GM21390 (cell line): Measurements from ENCODE around the gene MAP1S.

Experiments
- ATAC-seq: cut with Tn5 transposase; IDR thresholded peaks from one replicate; pipeline ENCODE4 v1.9.1; 2021; ENCODE audit not compliant: unreplicated experiment

MAP1S gene

GRCh38 chr19:17727843-17728242 is 8.6 kb downstream of the MAP1S start:
- no peak for ATAC-seq

- no peak for ATAC-seq
Observed at GRCh38 chr19:17733127-17733526, 13.8 kb downstream of the MAP1S start.

- no peak for ATAC-seq
Observed at GRCh38 chr19:17734146-17734545, 14.9 kb downstream of the MAP1S start.

- no peak for ATAC-seq
Observed at GRCh38 chr19:17735410-17735809, 16.1 kb downstream of the MAP1S start.

- ATAC-seq, result no peak
Observed at GRCh38 chr19:17737690-17738153, 18.4 kb downstream of the MAP1S start.

GRCh38 chr19:17739121-17739875 is 20.0 kb downstream of the MAP1S start:
- no peak for ATAC-seq

- ATAC-seq, result no peak
Observed at GRCh38 chr19:17741456-17741855, 22.2 kb downstream of the MAP1S start.

- no peak for ATAC-seq
Observed at GRCh38 chr19:17743874-17744580, 24.7 kb downstream of the MAP1S start.

- peak; percentile 47 for ATAC-seq
Observed at GRCh38 chr19:17747205-17748098, 28.2 kb downstream of the MAP1S start.

- ATAC-seq, result no peak
Observed at GRCh38 chr19:17748884-17749638, 29.8 kb downstream of the MAP1S start.

- ATAC-seq, result no peak
Observed at GRCh38 chr19:17749912-17750317, 30.6 kb downstream of the MAP1S start.

- ATAC-seq, result no peak
Observed at GRCh38 chr19:17751103-17751911, 32.0 kb downstream of the MAP1S start, which contains the start of gene FCHO1. Gene FCHO1 (plus strand): TSS chr19:17751477. CDS start chr19:17755165, 3,688 bp downstream.

GRCh38 chr19:17751912-17752273 is 32.6 kb downstream of the MAP1S start:
- ATAC-seq, result no peak

- ATAC-seq, result no peak
Observed at GRCh38 chr19:17752865-17753639, 33.8 kb downstream of the MAP1S start.

- no peak for ATAC-seq
Observed at GRCh38 chr19:17753976-17754375, 34.7 kb downstream of the MAP1S start.

- peak; percentile 40 for ATAC-seq
Observed at GRCh38 chr19:17754634-17755442, 35.6 kb downstream of the MAP1S start.

GRCh38 chr19:17755443-17755890 is 36.2 kb downstream of the MAP1S start:
- no peak for ATAC-seq
